ENCODE results near the gene SYT5.

The SYT5 gene

GRCh38 chr19:55146705-55147273, 33.3 kb downstream of the SYT5 start:
- Histone ChIP-seq H3K27me3 (ENCODE audit: insufficient read depth, low read length, poor library complexity, severe bottlenecking) (no peaks in the 10 kb centered on the region), H3K4me2 (ENCODE audit: low read depth, low read length, poor library complexity, severe bottlenecking) (peak overlapping the region; percentile 89), H2AFZ (ENCODE audit: low read length) (peak overlapping the region; percentile 78), H3K9me2 (replicated peaks; ENCODE audit: low read depth, low read length) (no peaks in the 10 kb centered on the region), H3K4me3 (ENCODE audit: low read length, poor library complexity, severe bottlenecking) (peak overlapping the region; percentile 80), H3K9ac (ENCODE audit: low read depth, low read length, poor library complexity, severe bottlenecking) (peak overlapping the region; percentile 60), H4K20me1 (ENCODE audit: insufficient read depth, low read length, poor library complexity, severe bottlenecking) (no peaks in the 10 kb centered on the region), H3K9me3 (ENCODE audit: insufficient read depth, low read depth, low read length) (no peaks in the 10 kb centered on the region), H3F3A (ENCODE audit: low read depth) (peaks cover 4% of the 10 kb centered on the region; the same call in 1 of the 2 replicates), H3K36me3 (ENCODE audit: insufficient read depth, low read length) (no peaks in the 10 kb centered on the region), H3K4me1 (ENCODE audit: insufficient read depth, low read length, poor library complexity, severe bottlenecking) (peaks cover 11% of the 10 kb centered on the region), H3K79me2 (ENCODE audit: insufficient read depth, low read length) (no peaks in the 10 kb centered on the region)
- no peak for TF ChIP-seq CTCF (conservative IDR thresholded peaks at IDR 0.05; ENCODE audit: low read length)
- TF ChIP-seq EZH2phosphoT487 (IDR thresholded peaks at IDR 0.05; ENCODE audit: borderline replicate concordance): no peak

- TF ChIP-seq EZH2phosphoT487 (IDR thresholded peaks at IDR 0.05; ENCODE audit: borderline replicate concordance) (no peak), CTCF (conservative IDR thresholded peaks at IDR 0.05; ENCODE audit: low read length) (peak; percentile 83)
- H3K27me3 ChIP-seq (ENCODE audit: insufficient read depth, low read length, poor library complexity, severe bottlenecking): no peaks in the 10 kb centered on the region
- H3F3A ChIP-seq (ENCODE audit: low read depth): 0 out of 2 replicates have a peak, but pooled peaks cover under 1% of the 10 kb centered on the region
- peak overlapping the region; percentile 60 for H3K9ac ChIP-seq (ENCODE audit: low read depth, low read length, poor library complexity, severe bottlenecking)
- peaks cover 6% of the 10 kb centered on the region for H3K4me1 ChIP-seq (ENCODE audit: insufficient read depth, low read length, poor library complexity, severe bottlenecking)
- H3K9me3 ChIP-seq (ENCODE audit: insufficient read depth, low read depth, low read length): no peaks in the 10 kb centered on the region
- no peaks in the 10 kb centered on the region for H4K20me1 ChIP-seq (ENCODE audit: insufficient read depth, low read length, poor library complexity, severe bottlenecking)
- peak overlapping the region; percentile 80 for H3K4me3 ChIP-seq (ENCODE audit: low read length, poor library complexity, severe bottlenecking)
- no peaks in the 10 kb centered on the region for H3K9me2 ChIP-seq (replicated peaks; ENCODE audit: low read depth, low read length)
- no peaks in the 10 kb centered on the region for H3K79me2 ChIP-seq (ENCODE audit: insufficient read depth, low read length)
- no peaks in the 10 kb centered on the region for H3K36me3 ChIP-seq (ENCODE audit: insufficient read depth, low read length)
- H3K4me2 ChIP-seq (ENCODE audit: low read depth, low read length, poor library complexity, severe bottlenecking): peak overlapping the region; percentile 89
- H2AFZ ChIP-seq (ENCODE audit: low read length): peak overlapping the region; percentile 78
These were observed 33.9 kb downstream of the SYT5 start for GRCh38 chr19:55146078-55146704.

- no peaks in the 10 kb centered on the region for H4K20me1 ChIP-seq (ENCODE audit: insufficient read depth, low read length, poor library complexity, severe bottlenecking)
- H3K9ac ChIP-seq (ENCODE audit: low read depth, low read length, poor library complexity, severe bottlenecking): peak overlapping the region; percentile 65
- H3K9me3 ChIP-seq (ENCODE audit: insufficient read depth, low read depth, low read length): no peaks in the 10 kb centered on the region
- TF ChIP-seq EZH2phosphoT487 (IDR thresholded peaks at IDR 0.05; ENCODE audit: borderline replicate concordance): no peak
- TF ChIP-seq CTCF (conservative IDR thresholded peaks at IDR 0.05; ENCODE audit: low read length): no peak
- peak overlapping the region; percentile 9; the same call in 1 of the 2 replicates for H2AFZ ChIP-seq (ENCODE audit: low read length)
- H3K4me3 ChIP-seq (ENCODE audit: low read length, poor library complexity, severe bottlenecking): peak overlapping the region; percentile 80
- H3F3A ChIP-seq (ENCODE audit: low read depth): no peaks in the 10 kb centered on the region
- no peaks in the 10 kb centered on the region for H3K27me3 ChIP-seq (ENCODE audit: insufficient read depth, low read length, poor library complexity, severe bottlenecking)
- no peaks in the 10 kb centered on the region for H3K9me2 ChIP-seq (replicated peaks; ENCODE audit: low read depth, low read length)
- H3K79me2 ChIP-seq (ENCODE audit: insufficient read depth, low read length): no peaks in the 10 kb centered on the region
- peaks cover 6% of the 10 kb centered on the region for H3K4me1 ChIP-seq (ENCODE audit: insufficient read depth, low read length, poor library complexity, severe bottlenecking)
- no peaks in the 10 kb centered on the region for H3K36me3 ChIP-seq (ENCODE audit: insufficient read depth, low read length)
- peak overlapping the region; percentile 76 for H3K4me2 ChIP-seq (ENCODE audit: low read depth, low read length, poor library complexity, severe bottlenecking)
These were observed 34.9 kb downstream of the SYT5 start for GRCh38 chr19:55145232-55145631.
